HT-29 (cell line): ENCODE results near the gene CAMK2B. TPM values are rescaled to one million over a fixed set of nuclear protein-coding genes. Genes with fewer than 3 reads are reported as not detected.

ENCODE experiments used
- DNase-seq: peaks from one replicate; pipeline ENCODE4 v3.0.0-alpha.2; 2015; ENCODE audit warnings: low spot score
- total RNA-seq: library from RNA; depleted of rRNA; stranded (reverse); fragments of >200 nt; shearing (Covaris generic); gene quantifications from 2 replicates; pipeline ENCODE4 v1.2.3, GENCODE V29; 2014

The CAMK2B gene
- total RNA-seq, 1 experiment from 2014 or later, result 1.8 TPM

GRCh38 chr7:44287488-44288380 is 37.7 kb downstream of the CAMK2B start:
- DNase-seq, result no peak

DNA sequence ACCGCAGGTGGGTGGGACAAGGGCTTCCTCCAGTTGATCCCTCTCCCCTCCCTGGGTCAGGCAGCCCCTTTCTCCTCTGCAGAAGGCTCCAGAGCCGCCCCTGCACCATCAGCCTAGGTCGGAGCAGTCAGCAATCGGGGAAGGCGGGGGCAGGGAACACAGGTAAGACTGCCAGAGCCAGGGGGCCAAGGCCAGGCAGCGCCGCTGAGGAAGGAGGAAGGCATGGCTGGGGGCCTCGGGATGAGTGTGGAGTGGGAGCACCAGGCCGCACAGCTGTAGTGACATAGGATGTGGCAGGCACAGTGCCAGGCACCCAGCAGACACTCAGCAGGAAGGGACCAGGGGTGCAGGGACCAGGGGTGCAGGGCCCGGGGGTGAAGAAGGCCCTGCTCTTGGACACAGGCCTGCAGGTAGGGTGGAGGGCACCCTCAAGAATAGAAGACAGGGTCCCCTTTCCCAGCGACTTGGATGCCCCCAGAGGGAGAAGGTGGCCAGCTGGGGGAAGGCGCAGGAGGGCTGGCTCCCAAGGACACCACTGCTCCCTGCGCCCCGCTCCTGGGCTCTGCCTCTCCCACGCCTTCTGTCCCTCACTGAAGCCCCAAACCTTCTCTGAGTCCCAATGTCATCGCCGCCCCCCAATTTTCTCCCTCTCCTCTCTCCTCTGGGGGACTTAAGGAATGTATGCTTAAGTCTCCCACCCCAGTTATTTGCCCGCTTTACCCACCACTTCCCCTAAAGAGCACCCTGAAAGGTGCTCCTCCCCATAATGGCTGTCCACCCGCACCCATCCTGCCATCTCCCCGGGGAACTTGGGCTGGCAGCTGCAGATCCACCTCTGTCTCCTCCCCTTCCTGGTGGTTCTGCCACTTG is 38.5 kb downstream of the CAMK2B start:
- DNase-seq, result no peak

DNA sequence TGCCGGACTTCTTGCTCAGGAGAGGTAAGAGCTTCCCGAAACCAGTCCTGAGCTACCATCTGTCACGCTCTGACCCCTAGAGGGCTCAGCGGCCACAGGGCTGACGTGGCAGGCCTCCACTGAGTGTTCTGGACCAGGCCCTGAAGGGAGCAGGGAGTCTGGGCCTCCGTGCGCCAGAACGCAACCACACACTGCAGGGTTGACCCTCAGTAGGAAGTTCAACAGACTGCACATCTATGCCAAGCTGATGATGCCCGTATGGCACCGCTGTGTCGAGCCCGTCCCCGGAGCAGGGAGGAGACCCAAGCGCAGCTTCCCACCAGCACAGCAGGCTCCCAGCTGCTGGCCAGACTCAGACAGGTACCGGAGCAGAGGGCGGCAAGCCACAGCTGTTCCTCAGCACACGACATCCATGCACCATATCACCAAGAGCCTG is 39.2 kb downstream of the CAMK2B start:
- DNase-seq, result no peak

GRCh38 chr7:44285561-44285960 is 39.8 kb downstream of the CAMK2B start:
- DNase-seq, result no peak

DNA sequence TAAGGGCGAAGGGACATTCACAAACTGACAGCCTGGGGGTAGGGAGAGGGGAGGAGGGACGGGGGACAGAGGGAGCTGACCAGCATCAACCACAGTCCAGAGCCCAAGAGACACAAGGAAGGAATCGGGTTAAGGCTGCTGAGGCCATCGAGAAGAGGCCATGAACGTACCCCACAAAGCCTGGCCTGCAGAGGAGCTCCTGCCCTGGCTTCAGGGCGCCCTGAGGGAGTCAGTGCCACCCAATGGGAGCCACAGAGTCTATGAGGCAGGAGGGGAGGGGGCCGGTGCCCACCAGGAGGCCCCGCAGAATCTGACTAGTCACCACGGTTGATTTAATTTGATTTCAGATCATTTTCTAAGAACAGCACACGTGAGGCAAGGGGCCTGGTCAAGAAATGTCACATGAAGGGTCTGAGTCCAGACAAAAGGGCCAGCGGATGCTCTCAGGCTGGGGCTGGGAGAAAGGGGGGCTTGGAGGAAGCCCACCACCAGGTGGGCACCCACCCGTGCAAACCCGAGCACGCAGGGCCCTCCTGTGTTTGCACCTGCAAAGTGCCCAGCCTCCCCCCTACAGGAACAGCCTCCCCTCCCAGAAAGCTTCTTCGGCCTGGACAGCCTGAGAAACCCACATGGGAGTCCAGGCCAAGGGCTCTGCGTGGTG is 40.4 kb downstream of the CAMK2B start:
- DNase-seq, result no peak

GRCh38 chr7:44284216-44284615 is 41.2 kb downstream of the CAMK2B start:
- no peak for DNase-seq

DNA sequence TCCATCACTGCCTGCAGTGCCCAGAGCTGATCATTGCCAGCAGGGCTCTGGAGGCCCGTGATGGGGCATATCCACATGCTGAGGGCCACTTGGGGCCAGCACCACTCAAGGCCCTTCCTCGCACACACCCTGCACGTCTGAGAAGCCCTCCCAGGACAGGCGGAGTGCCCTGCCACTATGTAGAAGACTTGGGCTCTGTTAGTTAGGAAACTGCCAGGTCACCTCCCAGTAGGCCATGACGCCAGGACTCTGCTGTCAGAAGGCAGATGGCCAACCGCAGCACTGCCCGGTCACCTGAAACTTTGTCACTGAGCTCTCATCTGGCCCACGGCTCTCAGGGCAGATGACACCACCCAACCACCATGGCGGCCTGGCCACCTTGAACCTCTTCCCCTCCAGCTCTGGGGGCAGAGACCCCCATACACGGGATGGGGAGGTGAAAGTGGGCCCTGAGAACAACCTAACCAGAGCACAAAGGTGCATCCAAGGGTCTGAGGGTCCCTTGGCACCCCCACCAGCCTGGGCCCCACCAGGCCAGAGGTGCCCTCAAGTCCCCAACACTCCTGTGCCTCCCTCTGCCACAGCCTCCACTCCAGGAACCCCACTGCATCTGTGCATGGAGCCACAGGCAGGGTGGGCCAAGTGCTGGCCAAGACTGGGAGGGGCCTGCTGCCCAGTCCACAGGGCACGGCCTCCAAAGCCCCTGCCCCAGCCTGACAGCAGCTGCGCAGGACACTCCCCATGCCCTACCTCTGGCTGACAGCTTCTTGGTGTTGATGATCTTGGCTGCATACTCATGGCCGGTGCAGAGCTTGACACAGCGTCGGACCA is 41.8 kb downstream of the CAMK2B start:
- no peak for DNase-seq

DNA sequence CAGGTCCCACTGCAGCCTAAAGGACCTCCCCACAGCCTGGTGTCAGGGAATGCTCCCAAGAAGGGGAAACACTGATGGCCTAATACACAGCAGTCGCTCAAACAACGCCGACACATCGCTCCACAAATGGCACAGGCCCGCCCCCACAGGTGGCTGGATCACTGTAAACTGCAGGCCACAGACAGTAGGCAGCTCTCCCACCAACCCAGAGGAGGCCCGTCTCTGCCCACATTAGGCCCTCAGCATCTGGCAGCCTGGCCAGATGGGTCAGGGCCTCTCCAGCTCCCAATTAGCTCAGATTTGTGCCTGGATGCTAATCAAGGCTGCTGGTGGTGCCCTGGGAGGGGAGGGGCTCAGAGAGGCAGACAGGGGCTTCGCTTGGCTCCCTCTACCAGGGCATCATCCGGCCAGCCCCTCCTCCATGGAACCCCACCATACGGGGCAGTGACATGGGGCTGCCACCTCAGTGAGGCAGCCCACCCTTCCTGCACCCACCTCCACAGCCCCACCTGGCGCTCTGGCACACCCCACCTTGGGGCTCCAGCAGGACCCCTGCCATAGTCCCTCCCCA is 42.7 kb downstream of the CAMK2B start:
- no peak for DNase-seq

GRCh38 chr7:44281811-44282600 is 43.4 kb downstream of the CAMK2B start:
- DNase-seq, result no peak

DNA sequence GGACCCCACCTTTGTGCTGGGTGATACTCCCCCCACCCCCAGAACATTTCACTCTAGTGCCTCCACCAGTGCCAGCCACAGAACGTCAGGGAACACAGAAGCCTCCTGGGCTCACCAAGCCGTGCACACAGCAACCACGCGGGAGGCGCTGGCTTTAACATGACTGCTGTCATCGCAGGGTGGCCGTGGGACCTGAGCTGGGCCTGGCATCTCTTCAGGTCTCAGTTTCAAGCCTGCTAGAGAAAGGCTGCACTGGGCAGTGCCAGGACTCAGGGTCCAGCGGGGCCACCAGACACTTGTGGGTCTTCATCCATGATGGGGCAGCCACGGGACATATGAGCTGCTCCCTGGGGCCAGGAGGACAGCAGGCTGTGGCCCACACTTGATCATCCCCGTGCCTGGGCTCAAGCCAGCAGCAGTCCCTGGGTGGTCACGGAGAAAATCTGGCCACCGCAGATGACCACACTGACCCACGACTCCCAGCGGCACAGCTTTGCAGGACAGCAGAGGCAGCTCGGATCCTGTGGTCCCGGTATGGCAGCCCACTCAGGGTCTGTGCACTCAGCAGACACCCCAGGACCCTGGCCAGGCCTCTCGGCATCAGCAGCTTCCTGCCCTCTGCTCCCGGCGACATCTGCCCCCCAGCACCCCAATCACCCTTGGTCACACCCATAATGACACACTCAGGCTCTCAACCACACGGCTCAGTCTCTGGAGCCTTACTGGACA is 44.2 kb downstream of the CAMK2B start:
- DNase-seq, result no peak

GRCh38 chr7:44280636-44280992 is 44.8 kb downstream of the CAMK2B start:
- DNase-seq, result no peak

DNA sequence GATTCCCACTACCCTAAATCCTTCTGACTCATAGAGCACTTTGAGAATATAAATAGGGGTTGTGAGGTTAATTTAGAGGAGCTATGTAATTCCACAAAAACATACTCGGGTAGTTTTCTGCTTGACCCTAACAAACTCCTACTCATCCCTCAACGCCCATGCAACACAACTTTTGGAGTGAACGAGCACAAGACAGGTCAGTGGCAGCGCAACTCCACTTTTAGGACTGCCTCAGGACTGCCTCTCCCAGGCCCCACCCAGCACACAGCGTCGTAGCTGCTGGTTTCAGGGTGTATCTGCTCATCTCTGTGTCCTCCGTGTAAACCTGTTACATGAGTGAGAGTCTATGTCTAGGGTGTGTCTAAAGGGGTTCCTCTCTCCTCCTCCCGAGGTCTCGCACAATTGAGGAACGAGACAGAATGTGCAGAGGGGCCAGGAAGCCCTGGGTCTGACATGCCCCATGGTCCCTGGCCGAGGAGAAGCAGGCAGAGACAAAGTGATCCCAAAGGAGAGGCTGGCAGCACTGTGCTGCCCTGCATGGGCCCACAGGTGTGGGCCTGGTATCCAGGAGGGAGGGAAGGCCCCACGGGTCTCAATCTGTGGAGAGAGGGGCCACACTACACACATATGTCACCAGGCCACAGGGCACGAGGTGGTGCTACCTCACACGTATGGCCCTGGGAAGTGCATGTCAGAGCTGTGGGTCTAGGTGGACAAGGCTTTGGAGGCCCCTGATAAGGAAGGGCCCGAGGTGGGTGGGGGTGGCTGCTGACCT is 45.5 kb downstream of the CAMK2B start:
- no peak for DNase-seq

DNA sequence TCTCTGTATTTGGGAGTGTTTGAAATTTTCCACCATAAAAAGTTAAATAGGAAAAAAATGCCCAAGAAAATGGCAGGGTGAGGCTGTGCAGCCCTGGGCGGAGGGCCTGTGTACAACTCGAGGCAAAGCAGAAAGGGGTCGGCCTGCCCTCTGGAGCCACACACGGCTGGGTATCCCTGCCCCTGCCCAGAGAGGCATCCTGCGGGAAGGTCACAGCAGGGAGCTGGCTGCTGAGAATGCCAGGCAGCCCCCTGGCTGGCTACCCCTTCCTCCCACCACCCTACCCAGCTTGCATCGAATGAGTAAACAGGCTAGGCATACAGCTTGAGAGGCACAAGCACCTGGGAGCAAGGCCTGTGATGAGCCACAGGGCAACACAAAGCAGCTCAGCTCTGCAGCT is 46.1 kb downstream of the CAMK2B start:
- no peak for DNase-seq

- DNase-seq, result no peak
These were observed 46.8 kb downstream of the CAMK2B start for GRCh38 chr7:44278451-44279161.

GRCh38 chr7:44277851-44278250 is 47.5 kb downstream of the CAMK2B start:
- DNase-seq, result no peak

DNA sequence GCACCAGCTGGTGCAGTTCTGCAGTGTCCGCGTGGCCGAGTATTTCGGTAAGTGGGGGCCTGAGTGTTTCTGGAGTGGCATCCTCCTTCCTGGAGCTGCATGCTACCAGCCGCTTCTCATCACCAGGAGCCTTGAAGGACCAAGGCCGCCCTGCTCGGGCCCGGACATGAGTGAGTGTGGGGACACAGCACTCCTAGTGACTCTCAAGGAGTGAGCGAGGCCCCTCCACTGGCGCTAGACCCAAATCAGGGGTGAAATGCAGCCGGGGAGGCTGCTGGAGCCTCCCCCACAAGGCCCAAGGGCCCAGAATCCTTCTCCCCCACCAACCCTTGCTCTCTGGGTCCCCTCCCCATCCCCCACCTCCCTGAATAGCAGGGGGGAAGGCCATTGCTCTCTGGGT is 48.0 kb downstream of the CAMK2B start:
- DNase-seq, result no peak

- DNase-seq, result no peak
These were observed 48.7 kb downstream of the CAMK2B start for GRCh38 chr7:44276571-44277221.
